GM18499 (cell line): ENCODE results near the gene ASPSCR1.

Experiments used
- ATAC-seq: cut with Tn5 transposase; IDR thresholded peaks from one replicate; pipeline ENCODE4 v1.9.1; 2021; ENCODE audit warnings: moderate number of reproducible peaks; ENCODE audit not compliant: insufficient read depth, unreplicated experiment

Gene ASPSCR1

GRCh38 chr17:82062984-82063368, 85.5 kb downstream of the ASPSCR1 start:
- no peak for ATAC-seq

- ATAC-seq: no peak
These were observed 86.3 kb downstream of the ASPSCR1 start for GRCh38 chr17:82063424-82064415.

GRCh38 chr17:82064433-82065192, 87.2 kb downstream of the ASPSCR1 start:
- ATAC-seq: no peak

GRCh38 chr17:82065193-82065637, 87.8 kb downstream of the ASPSCR1 start:
- ATAC-seq: no peak

GRCh38 chr17:82065638-82066303, 88.3 kb downstream of the ASPSCR1 start, which contains the start of gene DUS1L:
TSS of gene DUS1L (minus strand) at chr17:82065804. CDS start at chr17:82065059, 745 bp downstream.
- no peak for ATAC-seq
